Coronary artery (tissue), 2 donors: Measurements from ENCODE around the gene RUBCN.
A peak's percentile ranks its signal among the peaks of the same experiment; 100 is the strongest.

Experiments
- DNase-seq: peaks from one replicate; pipeline ENCODE4 v3.0.0-alpha.2; 2017; ENCODE audit warnings: low spot score
- H3K27ac ChIP-seq, 2 donors: fragments of 200-600 bp; sonication (generic); one replicate each; pipeline ENCODE4 v1.5.1; 2016 to 2019
- H3K4me3 ChIP-seq: fragments of 200-600 bp; sonication (generic); 2 replicates; pipeline ENCODE4 v1.5.1; 2016; ENCODE audit warnings: mild to moderate bottlenecking, moderate library complexity
- TF ChIP-seq, protein P1 (sequence below): fragments of 200-600 bp; sonication (generic); IDR thresholded peaks from one replicate; pipeline ENCODE4 v1.5.1; 2019; ENCODE audit warnings: antibody characterized with exemption

Gene RUBCN

DNA sequence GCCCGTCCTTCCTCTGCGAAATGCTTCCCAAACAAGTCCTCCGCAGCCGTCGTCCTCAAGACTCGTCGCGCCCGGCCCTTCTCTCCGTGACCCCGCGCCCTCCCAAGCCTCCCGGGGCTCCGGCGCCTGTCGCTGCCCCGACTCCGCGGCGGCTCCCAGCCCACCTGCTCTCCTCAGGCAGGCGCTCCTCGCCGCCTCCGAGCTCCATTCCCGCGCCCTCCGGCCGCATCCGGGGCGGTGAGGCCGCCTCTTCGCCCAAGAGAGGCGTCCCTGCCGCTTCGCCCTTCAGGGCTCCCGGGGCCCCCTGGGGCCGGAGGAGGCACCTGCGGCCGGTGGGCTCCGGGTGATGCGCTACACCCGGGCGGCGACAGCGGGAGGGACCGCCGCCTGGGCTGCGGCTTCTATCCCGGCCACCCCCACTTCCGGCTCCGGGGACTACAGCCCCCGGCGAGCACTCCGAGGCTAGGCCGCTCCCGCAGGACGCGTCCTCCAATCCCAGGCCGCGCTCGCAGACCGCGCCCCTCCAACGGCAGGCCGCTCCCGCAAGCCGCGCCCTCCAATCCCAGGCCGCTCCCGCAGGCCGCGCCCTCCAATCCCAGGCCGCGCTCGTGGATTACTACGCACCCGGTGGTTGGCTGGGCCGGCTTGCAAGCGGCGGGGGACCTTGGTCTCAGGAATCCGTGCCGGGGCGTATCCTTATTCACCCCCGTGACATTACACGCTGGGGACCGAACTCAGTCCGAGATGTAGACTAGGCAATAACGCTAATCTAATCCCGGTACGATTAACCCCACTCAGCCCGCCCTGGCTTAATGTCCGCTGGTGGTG lies at the start of gene RUBCN:
Gene RUBCN (minus strand): TSS at position 414 of the 828 bp plus-strand sequence. CDS start 185 bp downstream, at position 229.
- TF ChIP-seq, protein P1, sequence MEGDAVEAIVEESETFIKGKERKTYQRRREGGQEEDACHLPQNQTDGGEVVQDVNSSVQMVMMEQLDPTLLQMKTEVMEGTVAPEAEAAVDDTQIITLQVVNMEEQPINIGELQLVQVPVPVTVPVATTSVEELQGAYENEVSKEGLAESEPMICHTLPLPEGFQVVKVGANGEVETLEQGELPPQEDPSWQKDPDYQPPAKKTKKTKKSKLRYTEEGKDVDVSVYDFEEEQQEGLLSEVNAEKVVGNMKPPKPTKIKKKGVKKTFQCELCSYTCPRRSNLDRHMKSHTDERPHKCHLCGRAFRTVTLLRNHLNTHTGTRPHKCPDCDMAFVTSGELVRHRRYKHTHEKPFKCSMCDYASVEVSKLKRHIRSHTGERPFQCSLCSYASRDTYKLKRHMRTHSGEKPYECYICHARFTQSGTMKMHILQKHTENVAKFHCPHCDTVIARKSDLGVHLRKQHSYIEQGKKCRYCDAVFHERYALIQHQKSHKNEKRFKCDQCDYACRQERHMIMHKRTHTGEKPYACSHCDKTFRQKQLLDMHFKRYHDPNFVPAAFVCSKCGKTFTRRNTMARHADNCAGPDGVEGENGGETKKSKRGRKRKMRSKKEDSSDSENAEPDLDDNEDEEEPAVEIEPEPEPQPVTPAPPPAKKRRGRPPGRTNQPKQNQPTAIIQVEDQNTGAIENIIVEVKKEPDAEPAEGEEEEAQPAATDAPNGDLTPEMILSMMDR: no peak
- Histone ChIP-seq H3K27ac (peak within 1 kb of the TSS; percentile 88 to 89), H3K4me3 (peak within 1 kb of the TSS; percentile 98)
- peak; percentile 98 for DNase-seq

- TF ChIP-seq, protein P1: no peak
- no peak overlapping the region for H3K27ac ChIP-seq
- no peak overlapping the region for H3K4me3 ChIP-seq
- DNase-seq: no peak
These were observed 47.4 kb upstream of the RUBCN start for GRCh38 chr3:197784019-197784585.

DNA sequence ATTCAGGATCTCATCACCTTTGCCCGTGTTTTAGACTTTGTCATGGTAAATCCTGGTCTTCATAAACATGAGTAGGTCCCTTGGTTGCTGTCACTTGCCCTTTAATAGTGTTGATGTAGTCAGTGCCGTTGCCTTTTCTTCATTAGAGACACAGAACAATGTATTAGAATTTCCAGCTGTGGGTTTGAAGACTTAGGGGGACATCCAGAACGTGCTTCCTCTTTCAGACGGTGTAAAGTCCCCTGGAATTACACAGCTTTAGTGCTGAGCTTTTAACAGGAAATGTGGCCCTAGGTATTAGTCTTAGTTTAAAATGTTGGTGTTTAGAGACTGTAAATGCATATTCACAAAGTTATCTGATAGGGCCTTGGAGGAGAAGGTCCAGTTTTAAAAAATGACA lies 45.5 kb upstream of the RUBCN start:
- H3K4me3 ChIP-seq: no peak overlapping the region
- TF ChIP-seq, protein P1: no peak
- H3K27ac ChIP-seq: no peak overlapping the region
- DNase-seq: no peak

- DNase-seq: no peak
- H3K4me3 ChIP-seq: no peak overlapping the region
- no peak overlapping the region for H3K27ac ChIP-seq
- TF ChIP-seq, protein P1: no peak
These were observed 38.6 kb upstream of the RUBCN start for GRCh38 chr3:197775317-197775716.

- TF ChIP-seq, protein P1: no peak
- Histone ChIP-seq H3K27ac (no peak overlapping the region), H3K4me3 (no peak overlapping the region)
- DNase-seq: no peak
These were observed 25.1 kb upstream of the RUBCN start for GRCh38 chr3:197761784-197762183.

DNA sequence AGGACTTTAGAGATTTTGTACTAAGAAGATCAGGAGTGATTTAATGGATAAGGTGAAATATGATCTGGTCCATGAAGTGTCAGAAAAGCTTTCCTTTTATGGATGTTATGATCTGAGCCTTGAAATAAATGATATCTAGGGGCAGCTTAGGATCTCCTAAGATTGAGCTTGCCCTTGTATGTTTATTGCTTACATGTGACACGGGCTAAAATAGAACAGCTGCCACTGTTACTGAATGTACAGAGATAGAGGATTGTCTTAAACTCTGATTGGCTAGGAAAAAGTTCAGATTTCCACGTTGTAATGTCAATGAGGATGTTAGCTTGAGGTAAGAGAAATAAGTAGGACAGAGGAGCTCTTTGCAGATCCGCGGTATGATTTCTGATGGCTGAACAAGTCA lies 21.8 kb upstream of the RUBCN start:
- TF ChIP-seq, protein P1: no peak
- H3K27ac ChIP-seq: no peak overlapping the region

DNA sequence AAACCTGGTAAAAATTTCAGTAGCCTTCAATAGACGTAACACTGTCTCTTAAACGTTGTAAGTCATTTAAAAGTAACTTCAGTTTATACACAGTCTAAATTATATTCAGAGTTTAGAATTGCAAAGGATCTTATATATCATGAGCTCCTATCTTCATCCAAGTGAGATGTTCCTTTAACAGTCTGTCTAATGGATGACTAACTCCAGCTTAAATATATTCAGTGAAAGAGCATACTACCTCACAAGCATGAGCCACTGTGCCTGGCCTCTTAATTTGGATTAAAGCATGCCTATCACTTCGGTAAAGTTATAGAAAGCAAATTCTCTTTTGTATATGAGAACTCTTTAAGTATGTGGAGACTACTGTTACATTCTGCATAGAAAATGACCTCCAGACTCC lies 20.0 kb upstream of the RUBCN start:
- TF ChIP-seq, protein P1: no peak
- Histone ChIP-seq H3K27ac (no peak overlapping the region), H3K4me3 (no peak overlapping the region)
- DNase-seq: no peak

More for the DNA sequence above, 21.8 kb upstream of the RUBCN start:
- H3K4me3 ChIP-seq: no peak overlapping the region
- no peak for DNase-seq
